ENCODE data around the gene CALML4.

Gene CALML4

DNA sequence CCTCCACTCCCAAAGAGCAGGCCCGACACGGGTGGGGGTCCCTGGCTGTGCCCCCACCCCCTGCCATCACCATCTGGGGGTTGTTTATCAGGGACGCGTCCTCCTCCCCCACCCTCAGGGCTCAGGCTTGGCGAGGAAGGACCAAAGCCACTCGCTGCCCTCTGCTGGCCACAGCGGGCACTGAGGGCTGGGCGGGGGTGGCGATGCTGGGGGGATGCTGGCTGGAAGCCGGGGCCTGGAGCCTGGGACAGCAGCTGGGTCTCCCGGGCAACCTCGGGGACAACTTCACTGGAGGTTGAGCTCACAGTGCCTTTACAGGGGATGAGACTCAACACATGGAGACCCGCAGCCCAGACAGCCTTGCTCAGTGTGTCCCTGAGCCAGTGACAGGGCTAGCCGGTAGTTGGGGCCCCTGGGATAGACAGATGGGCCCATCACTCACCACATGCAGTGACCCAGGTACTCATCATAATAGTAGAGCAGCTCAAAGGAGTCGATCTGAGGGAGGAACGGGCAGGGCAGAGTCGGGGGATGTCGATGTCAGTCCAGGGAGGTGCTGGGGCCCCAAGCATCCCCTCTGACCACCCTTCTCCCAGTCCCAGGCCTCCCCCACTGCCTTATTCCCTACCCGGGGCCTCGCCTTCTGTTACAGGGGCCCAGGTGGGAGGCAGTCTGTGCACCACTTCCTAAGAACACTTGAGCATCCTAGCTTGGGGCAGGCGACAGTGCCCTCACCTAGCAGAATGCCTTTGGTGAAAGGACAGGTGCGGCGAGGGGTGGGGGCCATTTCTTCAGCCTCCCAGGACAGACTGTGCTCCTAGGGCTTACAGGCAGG, 5.9 kb upstream of the CALML4 start:
- peaks cover 10% of the 10 kb centered on the region for H3K4me1 ChIP-seq (ENCODE audit: insufficient read depth, low read length)
- H3K9me3 ChIP-seq (ENCODE audit: insufficient read depth, low read depth, low read length) = no peaks in the 10 kb centered on the region
- H3K36me3 ChIP-seq (ENCODE audit: insufficient read depth, low read depth, low read length) = peaks cover 11% of the 10 kb centered on the region; the same call in 1 of the 2 replicates
- no peaks in the 10 kb centered on the region for H3K27me3 ChIP-seq (ENCODE audit: insufficient read depth, low read length)
- no peak overlapping the region; the same call in 1 of the 2 replicates for H3K9ac ChIP-seq (ENCODE audit: low read depth, low read length)
- no peak overlapping the region for H3K27ac ChIP-seq (ENCODE audit: low read length)
- H3K4me3 ChIP-seq (ENCODE audit: low read length) = no peak overlapping the region

DNA sequence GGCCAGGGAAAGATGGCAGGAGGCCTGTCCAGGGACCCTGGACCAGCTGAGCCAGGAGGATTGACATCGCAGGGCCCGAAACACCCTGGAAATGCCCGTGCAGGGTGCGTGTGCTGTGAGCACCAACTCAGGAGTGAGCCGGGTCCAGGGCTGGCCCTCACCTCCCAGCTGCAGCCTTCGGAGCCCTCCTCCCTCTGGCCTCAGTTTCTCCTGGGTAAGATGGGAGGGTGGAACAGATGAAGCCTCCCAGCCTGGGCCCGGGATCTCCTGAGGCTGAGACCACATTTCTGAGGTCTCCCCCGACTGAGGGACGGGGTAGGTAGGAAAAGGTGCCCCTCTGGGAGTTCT, 5.3 kb upstream of the CALML4 start:
- Histone ChIP-seq H3K27me3 (ENCODE audit: insufficient read depth, low read length) (no peaks in the 10 kb centered on the region), H3K4me1 (ENCODE audit: insufficient read depth, low read length) (peaks cover 15% of the 10 kb centered on the region), H3K9me3 (ENCODE audit: insufficient read depth, low read depth, low read length) (no peaks in the 10 kb centered on the region), H3K4me3 (ENCODE audit: low read length) (no peak overlapping the region), H3K36me3 (ENCODE audit: insufficient read depth, low read depth, low read length) (peaks cover 9% of the 10 kb centered on the region; the same call in 1 of the 2 replicates), H3K9ac (ENCODE audit: low read depth, low read length) (no peak overlapping the region; the same call in 1 of the 2 replicates), H3K27ac (ENCODE audit: low read length) (no peak overlapping the region)

DNA sequence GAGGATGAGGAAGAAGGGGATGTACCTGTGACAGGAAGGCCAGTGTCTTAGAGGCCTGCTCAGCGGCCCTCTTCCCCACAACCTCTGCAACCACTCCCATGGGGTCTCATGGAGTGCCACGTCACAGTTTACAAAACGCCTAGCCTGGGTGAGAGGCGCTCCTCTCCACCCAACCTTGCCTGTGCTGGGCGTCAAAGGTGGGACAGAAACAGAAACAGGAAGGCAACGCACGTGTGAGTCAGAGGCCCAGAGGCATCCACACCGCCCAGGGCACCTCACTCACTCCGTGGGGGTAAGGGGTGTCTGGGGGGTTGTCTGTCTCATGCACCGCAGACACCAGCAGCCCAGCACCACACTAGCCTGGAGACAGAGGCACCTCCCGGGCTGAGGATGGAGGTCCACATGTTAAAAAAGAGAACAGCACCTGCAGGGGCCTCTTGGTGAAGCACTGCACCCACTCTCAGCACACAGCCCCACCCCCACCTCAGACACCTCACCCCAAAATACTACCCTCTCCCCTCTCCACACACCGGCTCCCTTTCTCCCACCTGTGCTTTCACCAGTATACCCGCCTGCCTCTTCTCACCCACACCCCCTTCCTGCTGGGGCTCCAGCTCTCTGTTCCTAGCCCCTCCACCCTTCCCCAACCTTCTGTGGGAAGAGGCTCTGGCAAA, 4.7 kb upstream of the CALML4 start:
- H3K4me1 ChIP-seq (ENCODE audit: insufficient read depth, low read length) = peaks cover 16% of the 10 kb centered on the region
- no peaks in the 10 kb centered on the region for H3K9me3 ChIP-seq (ENCODE audit: insufficient read depth, low read depth, low read length)
- no peak overlapping the region for H3K4me3 ChIP-seq (ENCODE audit: low read length)
- H3K9ac ChIP-seq (ENCODE audit: low read depth, low read length) = no peak overlapping the region; the same call in 1 of the 2 replicates
- H3K27me3 ChIP-seq (ENCODE audit: insufficient read depth, low read length) = no peaks in the 10 kb centered on the region
- no peak overlapping the region for H3K27ac ChIP-seq (ENCODE audit: low read length)
- peaks cover 9% of the 10 kb centered on the region; the same call in 1 of the 2 replicates for H3K36me3 ChIP-seq (ENCODE audit: insufficient read depth, low read depth, low read length)

DNA sequence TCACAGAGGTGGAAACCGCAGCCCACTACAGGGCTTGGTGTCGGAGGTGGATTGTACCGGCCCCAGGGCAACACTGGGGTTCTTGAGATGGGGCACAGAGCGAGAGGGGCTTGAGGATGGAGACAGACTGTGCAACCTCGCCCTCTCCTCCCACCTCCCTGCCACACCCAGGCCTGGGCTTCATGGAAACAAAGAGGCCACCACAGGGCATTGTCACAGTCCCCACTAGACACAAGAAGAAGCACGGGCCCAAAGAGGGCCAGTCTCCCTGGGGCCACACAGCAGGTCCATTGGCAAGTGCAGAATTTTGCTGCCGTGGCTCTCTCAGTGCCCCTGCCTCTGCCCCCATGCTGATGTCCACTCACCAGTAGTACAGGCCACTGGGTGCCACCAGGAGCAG, 4.1 kb upstream of the CALML4 start:
- Histone ChIP-seq H3K36me3 (ENCODE audit: insufficient read depth, low read depth, low read length) (peaks cover 9% of the 10 kb centered on the region; the same call in 1 of the 2 replicates), H3K4me1 (ENCODE audit: insufficient read depth, low read length) (peaks cover 16% of the 10 kb centered on the region), H3K27me3 (ENCODE audit: insufficient read depth, low read length) (no peaks in the 10 kb centered on the region), H3K4me3 (ENCODE audit: low read length) (no peak overlapping the region), H3K27ac (ENCODE audit: low read length) (no peak overlapping the region), H3K9ac (ENCODE audit: low read depth, low read length) (no peak overlapping the region), H3K9me3 (ENCODE audit: insufficient read depth, low read depth, low read length) (no peaks in the 10 kb centered on the region)

DNA sequence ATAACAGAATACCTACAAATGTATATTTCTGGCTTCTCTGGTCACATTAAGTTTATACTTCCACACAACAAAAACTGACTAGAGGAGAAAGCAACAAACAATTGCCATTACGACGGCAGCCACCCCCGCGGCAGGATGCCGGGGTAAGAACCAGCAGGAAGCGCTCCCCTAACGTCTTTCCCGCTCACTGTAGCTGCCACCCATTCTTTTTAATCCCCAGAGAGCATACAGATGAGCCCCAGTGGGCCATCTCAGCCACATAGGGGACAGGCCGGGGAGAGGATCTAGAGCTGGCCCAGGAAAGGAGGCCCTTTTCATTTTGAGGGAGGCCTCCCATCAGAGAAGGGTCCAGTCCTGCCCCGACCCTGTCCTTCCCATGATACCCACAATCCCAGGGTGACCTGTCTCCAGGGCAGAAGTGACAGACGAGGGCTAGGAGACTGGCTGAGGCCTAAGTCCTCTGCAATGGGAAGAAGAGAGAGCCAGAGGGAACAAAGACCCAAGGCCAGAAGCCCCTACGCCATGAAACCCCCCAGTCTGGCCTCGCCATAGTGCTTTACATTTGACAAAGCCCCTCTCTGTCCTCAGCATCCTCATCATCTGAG, 3.6 kb upstream of the CALML4 start:
- peaks cover 16% of the 10 kb centered on the region for H3K4me1 ChIP-seq (ENCODE audit: insufficient read depth, low read length)
- H3K9ac ChIP-seq (ENCODE audit: low read depth, low read length) = no peak overlapping the region
- no peaks in the 10 kb centered on the region for H3K9me3 ChIP-seq (ENCODE audit: insufficient read depth, low read depth, low read length)
- no peak overlapping the region for H3K4me3 ChIP-seq (ENCODE audit: low read length)
- no peaks in the 10 kb centered on the region for H3K27me3 ChIP-seq (ENCODE audit: insufficient read depth, low read length)
- H3K36me3 ChIP-seq (ENCODE audit: insufficient read depth, low read depth, low read length) = peaks cover 9% of the 10 kb centered on the region; the same call in 1 of the 2 replicates
- no peak overlapping the region for H3K27ac ChIP-seq (ENCODE audit: low read length)

DNA sequence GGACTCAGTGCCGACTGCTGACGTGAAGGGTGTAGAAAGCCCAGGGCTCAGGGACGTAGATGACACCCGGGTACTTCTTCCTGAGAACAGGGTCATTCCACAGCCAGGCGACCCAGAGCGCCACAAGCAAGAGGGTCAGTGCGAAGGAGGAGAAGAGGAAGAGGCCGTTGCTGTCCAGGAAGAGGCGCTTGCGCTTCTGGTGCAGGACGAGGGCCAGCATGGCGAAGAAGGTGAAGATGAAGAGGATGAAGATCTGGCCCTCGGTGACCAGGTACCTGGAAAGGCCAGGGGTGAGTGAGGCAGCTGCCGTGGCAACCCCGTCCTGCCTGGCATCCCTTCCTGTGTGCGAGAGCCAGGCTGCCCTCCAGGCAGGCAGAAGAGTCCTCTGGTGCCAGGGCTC, 3.0 kb upstream of the CALML4 start:
- Histone ChIP-seq H3K36me3 (ENCODE audit: insufficient read depth, low read depth, low read length) (peaks cover 9% of the 10 kb centered on the region; the same call in 1 of the 2 replicates), H3K27ac (ENCODE audit: low read length) (no peak overlapping the region)

DNA sequence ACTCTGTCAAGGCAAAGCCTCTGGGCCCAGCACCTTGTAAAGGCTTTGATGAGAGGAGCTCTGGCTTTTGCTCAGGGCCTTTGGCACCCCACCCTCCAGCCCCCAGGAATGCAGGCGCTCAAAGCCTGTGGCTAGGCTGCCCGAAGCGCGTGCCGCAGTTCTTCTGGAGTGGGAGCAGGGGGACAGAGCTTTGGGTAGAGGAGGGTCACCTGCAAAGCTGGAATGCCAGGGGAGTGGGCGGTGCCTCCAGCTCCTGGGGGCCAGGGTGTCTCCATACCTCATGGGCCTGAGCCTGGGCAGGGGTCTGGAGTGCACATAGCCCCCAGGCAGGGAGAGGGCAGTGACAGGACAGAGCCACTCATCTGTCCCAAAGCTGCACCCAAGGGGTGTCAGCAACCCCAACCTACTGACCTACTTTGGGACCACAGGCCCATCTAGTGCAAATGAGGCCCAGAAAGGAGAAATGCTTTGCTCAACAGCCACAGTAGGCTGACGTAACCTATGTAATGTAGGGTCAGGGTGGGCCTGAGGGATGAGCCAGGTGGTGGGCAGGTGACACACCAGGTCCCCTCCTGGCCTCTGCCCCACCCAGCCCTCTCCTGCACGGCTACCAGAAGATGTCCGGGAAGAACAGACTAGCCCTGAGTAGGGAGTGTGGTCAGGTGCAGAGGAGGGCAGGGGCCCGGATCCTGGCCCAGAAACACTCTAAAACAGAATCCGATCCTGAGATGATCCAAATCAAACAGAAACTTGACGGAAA, 2.2 kb upstream of the CALML4 start:
- peaks cover 9% of the 10 kb centered on the region; the same call in 1 of the 2 replicates for H3K36me3 ChIP-seq (ENCODE audit: insufficient read depth, low read depth, low read length)
- H3K4me1 ChIP-seq (ENCODE audit: insufficient read depth, low read length) = peaks cover 16% of the 10 kb centered on the region
- H3K4me3 ChIP-seq (ENCODE audit: low read length) = no peak overlapping the region
- H3K9ac ChIP-seq (ENCODE audit: low read depth, low read length) = no peak overlapping the region
- no peaks in the 10 kb centered on the region for H3K27me3 ChIP-seq (ENCODE audit: insufficient read depth, low read length)
- H3K27ac ChIP-seq (ENCODE audit: low read length) = no peak overlapping the region
- no peaks in the 10 kb centered on the region for H3K9me3 ChIP-seq (ENCODE audit: insufficient read depth, low read depth, low read length)

More for the DNA sequence above, 3.0 kb upstream of the CALML4 start:
- Histone ChIP-seq H3K9me3 (ENCODE audit: insufficient read depth, low read depth, low read length) (no peaks in the 10 kb centered on the region), H3K27me3 (ENCODE audit: insufficient read depth, low read length) (no peaks in the 10 kb centered on the region), H3K4me1 (ENCODE audit: insufficient read depth, low read length) (peaks cover 16% of the 10 kb centered on the region), H3K9ac (ENCODE audit: low read depth, low read length) (no peak overlapping the region), H3K4me3 (ENCODE audit: low read length) (no peak overlapping the region)

DNA sequence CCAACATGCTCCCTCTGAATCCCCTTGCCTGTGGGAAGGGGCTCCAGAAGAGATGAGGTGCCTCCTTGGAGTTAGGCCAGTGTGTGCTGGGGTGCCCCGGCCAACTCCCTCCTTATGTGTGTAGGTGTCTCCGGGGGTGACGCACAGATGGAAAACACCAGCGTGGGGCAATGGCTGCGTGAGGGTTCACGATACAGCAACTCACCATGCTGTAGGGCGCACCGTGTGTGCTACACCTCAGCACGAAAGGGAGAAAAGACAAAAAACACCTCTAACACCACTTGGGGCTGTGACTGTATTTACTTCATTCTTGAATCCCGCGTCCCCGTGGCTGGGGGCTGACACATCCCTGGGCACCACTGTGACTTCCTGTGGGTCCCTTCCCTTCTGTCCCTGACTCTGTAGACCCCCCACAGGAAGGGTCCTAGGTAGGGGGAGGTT, 1.6 kb upstream of the CALML4 start:
- Histone ChIP-seq H3K9me3 (ENCODE audit: insufficient read depth, low read depth, low read length) (no peaks in the 10 kb centered on the region), H3K27ac (ENCODE audit: low read length) (no peak overlapping the region), H3K36me3 (ENCODE audit: insufficient read depth, low read depth, low read length) (peaks cover 9% of the 10 kb centered on the region; the same call in 1 of the 2 replicates), H3K27me3 (ENCODE audit: insufficient read depth, low read length) (no peaks in the 10 kb centered on the region), H3K4me3 (ENCODE audit: low read length) (no peak overlapping the region), H3K4me1 (ENCODE audit: insufficient read depth, low read length) (peaks cover 23% of the 10 kb centered on the region), H3K9ac (ENCODE audit: low read depth, low read length) (0 out of 2 replicates have a peak overlapping the region, but pooled peaks have one; percentile 13)

DNA sequence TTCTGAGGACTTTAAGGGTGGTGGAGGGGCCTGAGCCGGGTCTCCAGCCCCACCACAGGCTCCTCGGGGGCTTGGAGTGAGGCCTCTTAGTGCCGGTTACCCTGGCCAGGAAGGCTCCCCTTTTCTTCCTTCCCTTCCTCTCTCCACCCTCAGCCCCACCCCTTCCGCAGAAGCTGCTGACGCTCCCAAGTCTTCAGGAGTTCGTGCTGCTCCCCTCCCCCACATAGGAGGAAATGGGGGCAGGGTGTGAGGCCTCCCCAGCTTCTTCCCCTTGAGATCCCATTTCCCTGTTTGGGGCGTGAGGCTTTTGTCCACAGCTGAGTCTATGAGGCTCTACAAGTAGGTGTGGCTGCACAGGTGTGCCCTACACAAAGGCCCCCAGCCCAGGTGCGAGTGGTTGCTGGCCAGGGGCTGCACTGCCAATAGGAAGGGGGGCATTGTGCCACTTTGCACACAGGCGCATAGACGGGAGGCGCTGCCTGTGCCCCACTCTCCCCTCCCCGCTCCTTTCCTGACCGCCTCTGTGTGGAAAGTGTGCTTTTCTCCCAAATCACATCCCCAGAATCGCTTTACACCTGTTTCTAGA, 915 bp upstream of the CALML4 start:
- peaks cover 9% of the 10 kb centered on the region; the same call in 1 of the 2 replicates for H3K36me3 ChIP-seq (ENCODE audit: insufficient read depth, low read depth, low read length)
- H3K9me3 ChIP-seq (ENCODE audit: insufficient read depth, low read depth, low read length) = no peaks in the 10 kb centered on the region
- no peak overlapping the region for H3K4me3 ChIP-seq (ENCODE audit: low read length)
- peaks cover 22% of the 10 kb centered on the region for H3K4me1 ChIP-seq (ENCODE audit: insufficient read depth, low read length)
- H3K27me3 ChIP-seq (ENCODE audit: insufficient read depth, low read length) = no peaks in the 10 kb centered on the region
- H3K9ac ChIP-seq (ENCODE audit: low read depth, low read length) = 0 out of 2 replicates have a peak overlapping the region, but pooled peaks have one; percentile 13
- no peak overlapping the region for H3K27ac ChIP-seq (ENCODE audit: low read length)

DNA sequence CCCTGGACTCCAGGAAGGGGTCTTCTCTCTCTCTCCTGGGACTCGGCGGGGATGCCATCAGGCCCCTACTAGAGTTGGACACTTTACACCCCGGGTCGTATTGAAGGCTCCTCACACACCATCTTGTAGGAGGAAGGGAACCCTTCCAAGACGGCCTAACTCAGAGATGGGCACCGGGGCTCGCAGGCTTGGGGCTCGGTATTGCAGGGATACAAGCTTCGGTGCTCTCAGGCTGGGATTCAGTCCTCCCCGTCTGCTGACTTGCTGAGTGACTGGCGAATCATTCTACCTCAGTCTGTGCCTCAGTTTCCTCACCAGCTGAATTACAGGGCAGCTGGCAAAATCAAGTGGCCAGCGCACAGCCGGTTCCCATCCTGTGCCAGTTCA, 419 bp upstream of the CALML4 start:
- Histone ChIP-seq H3K9ac (ENCODE audit: low read depth, low read length) (0 out of 2 replicates have a peak overlapping the region, but pooled peaks have one; percentile 13), H3K9me3 (ENCODE audit: insufficient read depth, low read depth, low read length) (no peaks in the 10 kb centered on the region), H3K27me3 (ENCODE audit: insufficient read depth, low read length) (no peaks in the 10 kb centered on the region), H3K4me1 (ENCODE audit: insufficient read depth, low read length) (peaks cover 21% of the 10 kb centered on the region), H3K27ac (ENCODE audit: low read length) (no peak overlapping the region), H3K4me3 (ENCODE audit: low read length) (no peak overlapping the region), H3K36me3 (ENCODE audit: insufficient read depth, low read depth, low read length) (peaks cover 9% of the 10 kb centered on the region; the same call in 1 of the 2 replicates)

DNA sequence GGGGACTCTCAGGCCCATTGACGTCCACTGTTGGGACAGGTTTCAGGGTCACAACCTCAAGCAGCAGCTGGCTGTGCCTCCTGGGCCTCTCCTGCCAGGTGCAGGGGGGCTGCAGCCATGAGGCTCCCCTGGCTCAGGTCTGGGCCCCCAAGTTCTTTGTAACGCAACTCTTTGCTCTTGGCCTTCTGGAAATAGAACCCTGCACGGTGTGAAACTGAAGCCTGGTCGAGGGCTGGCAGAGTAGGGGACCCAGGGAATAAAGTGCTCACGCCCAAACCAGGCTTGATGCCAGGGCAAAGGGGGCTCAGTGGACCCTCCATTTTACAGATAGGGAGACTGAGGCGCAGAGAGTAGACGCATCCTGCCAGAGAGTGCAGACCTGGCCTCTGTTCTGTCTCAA, 771 bp downstream of the CALML4 start:
- no peak overlapping the region for H3K27ac ChIP-seq (ENCODE audit: low read length)
- H3K4me3 ChIP-seq (ENCODE audit: low read length) = no peak overlapping the region

More for the DNA sequence above, 771 bp downstream of the CALML4 start:
- Histone ChIP-seq H3K4me1 (ENCODE audit: insufficient read depth, low read length) (peaks cover 21% of the 10 kb centered on the region), H3K36me3 (ENCODE audit: insufficient read depth, low read depth, low read length) (peaks cover 5% of the 10 kb centered on the region; the same call in 1 of the 2 replicates), H3K27me3 (ENCODE audit: insufficient read depth, low read length) (no peaks in the 10 kb centered on the region), H3K9ac (ENCODE audit: low read depth, low read length) (no peak overlapping the region), H3K9me3 (ENCODE audit: insufficient read depth, low read depth, low read length) (no peaks in the 10 kb centered on the region)
